ENCODE measurements around the gene KPNB1. TPM values are rescaled to one million over a fixed set of nuclear protein-coding genes. Genes with fewer than 3 reads are reported as not detected.

The KPNB1 gene
- total RNA-seq, 4 donors from 2014 or later = 100 to 162 (median 139) TPM

GRCh38 chr17:47726796-47727703 lies 77.3 kb downstream of the KPNB1 start:
- whole genome bisulfite sequencing = 84% methylated on average over 12 of the region's 12 CpGs
- no peak overlapping the region for H3K27ac ChIP-seq
- DNase-seq (ENCODE audit: low spot score in 2 of 2) = peak in 1 of 2 donors; percentile 35
- H3K4me3 ChIP-seq = no peak overlapping the region
- H3K9me3 ChIP-seq = no peaks in the 10 kb centered on the region
- H3K4me1 ChIP-seq = no peaks in the 10 kb centered on the region
- H3K36me3 ChIP-seq = no peaks in the 10 kb centered on the region
- H3K27me3 ChIP-seq = peaks cover 57% of the 10 kb centered on the region
- no peak for TF ChIP-seq EP300 (IDR thresholded peaks at IDR 0.05)
- no peak for TF ChIP-seq POLR2A (IDR thresholded peaks at IDR 0.05)
- TF ChIP-seq CTCF (IDR thresholded peaks at IDR 0.05) = no peak
- no peak for TF ChIP-seq POLR2AphosphoS5 (IDR thresholded peaks at IDR 0.05)

GRCh38 chr17:47727704-47728036 lies 78.0 kb downstream of the KPNB1 start:
- Histone ChIP-seq H3K27me3 (peaks cover 57% of the 10 kb centered on the region), H3K4me3 (no peak overlapping the region), H3K4me1 (no peaks in the 10 kb centered on the region), H3K27ac (no peak overlapping the region), H3K36me3 (no peaks in the 10 kb centered on the region), H3K9me3 (no peaks in the 10 kb centered on the region)
- WGBS = 87% methylated on average over 8 of the region's 9 CpGs
- DNase-seq (ENCODE audit: low spot score in 2 of 2) = peak in 1 of 2 donors; percentile 58
- TF ChIP-seq EP300 (IDR thresholded peaks at IDR 0.05) (no peak), POLR2AphosphoS5 (IDR thresholded peaks at IDR 0.05) (no peak), CTCF (IDR thresholded peaks at IDR 0.05) (no peak), POLR2A (IDR thresholded peaks at IDR 0.05) (no peak)

GRCh38 chr17:47728214-47728877 lies 78.6 kb downstream of the KPNB1 start:
- H3K27me3 ChIP-seq = peaks cover 59% of the 10 kb centered on the region
- H3K27ac ChIP-seq = no peak overlapping the region
- H3K36me3 ChIP-seq = no peaks in the 10 kb centered on the region
- DNase-seq (ENCODE audit: low spot score in 2 of 2) = peak in 1 of 2 donors; percentile 17
- no peaks in the 10 kb centered on the region for H3K9me3 ChIP-seq
- H3K4me3 ChIP-seq = no peak overlapping the region
- peaks cover 5% of the 10 kb centered on the region for H3K4me1 ChIP-seq
- TF ChIP-seq EP300 (IDR thresholded peaks at IDR 0.05) (no peak), POLR2A (IDR thresholded peaks at IDR 0.05) (no peak), CTCF (IDR thresholded peaks at IDR 0.05) (no peak), POLR2AphosphoS5 (IDR thresholded peaks at IDR 0.05) (no peak)
- WGBS = 88% methylated on average over 4 of the region's 4 CpGs

GRCh38 chr17:47729476-47729875 lies 79.8 kb downstream of the KPNB1 start:
- WGBS = 60% methylated on average over 8 of the region's 8 CpGs
- no peaks in the 10 kb centered on the region for H3K9me3 ChIP-seq
- DNase-seq (ENCODE audit: low spot score in 2 of 2) = peak in 1 of 2 donors; percentile 32
- no peak overlapping the region for H3K4me3 ChIP-seq
- no peak overlapping the region for H3K27ac ChIP-seq
- no peak for TF ChIP-seq POLR2AphosphoS5 (IDR thresholded peaks at IDR 0.05)
- peaks cover 14% of the 10 kb centered on the region for H3K4me1 ChIP-seq
- no peaks in the 10 kb centered on the region for H3K36me3 ChIP-seq
- H3K27me3 ChIP-seq = peaks cover 62% of the 10 kb centered on the region

GRCh38 chr17:47730681-47731080 lies 81.0 kb downstream of the KPNB1 start:
- Histone ChIP-seq H3K9me3 (no peaks in the 10 kb centered on the region), H3K27ac (no peak overlapping the region), H3K36me3 (no peaks in the 10 kb centered on the region), H3K27me3 (peaks cover 69% of the 10 kb centered on the region), H3K4me3 (no peak overlapping the region), H3K4me1 (peaks cover 14% of the 10 kb centered on the region)
- DNase-seq (ENCODE audit: low spot score in 2 of 2) = peak in 1 of 2 donors; percentile 41
- WGBS = 81% methylated on average over 4 of the region's 4 CpGs
- no peak for TF ChIP-seq EP300 (IDR thresholded peaks at IDR 0.05)
- no peak for TF ChIP-seq CTCF (IDR thresholded peaks at IDR 0.05)
- no peak for TF ChIP-seq POLR2A (IDR thresholded peaks at IDR 0.05)

Measured in suprapubic skin (tissue), 4 donors.